Measurements from ENCODE around the gene RTN4R. TPM values are rescaled to one million over a fixed set of nuclear protein-coding genes. Genes with fewer than 3 reads are reported as not detected.

RTN4R gene
- total RNA-seq, 1 experiment from 2014 or later = 25.0 TPM

DNA sequence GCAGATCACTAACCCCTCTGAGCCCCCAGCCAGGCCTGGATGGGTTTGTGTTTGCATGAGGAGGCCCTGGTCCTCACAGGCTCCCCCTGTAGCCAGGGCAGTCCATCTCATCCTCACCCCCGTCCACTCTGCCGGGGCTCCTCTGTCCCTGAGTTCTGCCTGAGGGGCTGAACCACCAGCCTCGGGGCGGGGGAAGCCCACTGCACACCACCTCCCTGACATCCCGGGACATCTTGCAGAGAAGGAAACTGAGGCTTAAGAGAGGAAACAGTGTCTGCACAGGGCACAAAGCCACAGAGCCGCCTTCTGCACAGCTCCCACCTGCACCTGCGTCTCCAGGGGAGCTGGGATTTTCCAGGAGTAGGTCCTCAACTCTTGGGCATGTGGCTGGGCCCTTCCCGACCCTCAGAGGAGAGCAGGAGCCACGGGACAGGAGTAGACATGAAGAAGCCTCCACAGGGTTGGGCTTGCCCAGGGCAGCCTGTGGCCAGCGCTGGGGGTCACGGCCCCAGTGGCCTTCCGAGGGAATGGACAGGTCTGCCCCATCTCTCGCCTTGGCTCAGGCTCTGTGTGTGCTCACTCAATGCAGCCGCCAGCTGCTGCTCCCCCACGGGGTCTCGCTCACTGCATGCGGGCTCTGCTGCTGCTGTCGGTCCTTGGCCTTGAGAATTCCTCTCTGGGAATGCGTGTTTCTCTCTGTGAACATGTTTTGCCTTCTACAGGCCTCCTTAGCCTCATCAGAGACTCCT is 71.8 kb downstream of the RTN4R start:
- Mint-ChIP-seq H3K4me1 (no peaks in the 10 kb centered on the region), H3K9me3 (no peaks in the 10 kb centered on the region), H3K4me3 (no peak overlapping the region), H3K27me3 (ENCODE audit: low read depth) (no peaks in the 10 kb centered on the region), H3K27ac (no peak overlapping the region), H3K36me3 (no peaks in the 10 kb centered on the region)
- no peak for TF ChIP-seq ZNF423 (CRISPR knock-in tag; IDR thresholded peaks at IDR 0.05)
- TF ChIP-seq FOXP1 (CRISPR knock-in tag; IDR thresholded peaks at IDR 0.05; ENCODE audit: borderline replicate concordance) = no peak
- CTCF ChIA-PET = interaction anchor here (0.8 to 5.7 kb wide), 12 partner anchors 10 to 62 kb away, joined by 3 to 25 read pairs (median 5); no protein-coding TSS in a partner anchor
- POLR2A ChIA-PET = no interaction called here
- ATAC-seq (no peak), DNase-seq (ENCODE audit: low spot score) (no peak)

DNA sequence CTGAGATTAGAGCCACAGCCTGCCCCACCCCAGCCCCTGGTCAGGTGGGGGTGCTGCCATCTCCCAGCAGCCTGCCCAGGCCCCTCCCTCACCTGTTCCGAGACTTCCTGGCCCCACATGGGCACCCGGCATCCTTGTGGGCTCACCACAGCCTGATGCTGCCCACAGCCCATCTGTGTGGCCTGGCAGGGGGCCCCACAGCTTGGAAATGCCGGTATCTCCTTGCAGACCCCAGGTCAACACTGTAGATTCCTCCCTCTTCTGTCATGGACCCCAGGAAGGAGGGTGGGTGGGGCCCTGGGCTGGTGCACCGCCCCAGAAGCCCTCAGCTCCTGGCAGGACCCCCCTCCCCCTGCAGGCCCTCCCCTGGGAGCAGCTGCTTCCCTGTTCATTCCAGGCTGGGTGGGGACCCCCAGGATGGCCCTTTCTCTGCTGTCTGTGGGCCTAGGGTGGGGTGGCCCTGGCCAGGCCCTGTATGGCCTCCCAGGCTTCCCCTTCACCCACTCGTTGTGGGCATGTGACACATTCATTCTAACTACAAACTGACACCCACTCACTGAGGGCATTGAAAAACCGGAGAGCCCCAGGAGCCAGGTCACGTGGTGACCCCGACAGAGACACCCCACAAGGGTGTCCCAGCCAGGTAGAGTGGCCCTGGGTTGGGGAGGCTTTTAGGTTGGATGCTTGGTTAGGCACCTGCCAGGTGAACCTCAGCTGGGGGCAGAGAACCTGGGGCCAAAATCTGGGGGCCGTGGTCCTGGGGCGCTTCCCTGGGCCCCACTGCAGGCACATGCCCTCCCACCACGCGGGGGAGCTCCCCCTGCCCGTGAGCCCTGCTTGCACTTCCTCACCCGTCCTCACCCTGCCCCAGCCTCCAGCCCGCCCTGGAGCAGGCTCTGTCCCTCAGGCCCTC is 73.2 kb downstream of the RTN4R start:
- no peaks in the 10 kb centered on the region for H3K27me3 Mint-ChIP-seq (ENCODE audit: low read depth)
- no peaks in the 10 kb centered on the region for H3K9me3 Mint-ChIP-seq
- no peak for DNase-seq (ENCODE audit: low spot score)
- no peak overlapping the region for H3K4me3 Mint-ChIP-seq
- H3K36me3 Mint-ChIP-seq = no peaks in the 10 kb centered on the region
- TF ChIP-seq SOX15 (CRISPR knock-in tag; IDR thresholded peaks at IDR 0.05) = no peak
- no peak for TF ChIP-seq NR3C1 (CRISPR knock-in tag; conservative IDR thresholded peaks at IDR 0.05; ENCODE audit: low read depth)
- TF ChIP-seq NR2C2 (CRISPR knock-in tag; IDR thresholded peaks at IDR 0.05) = no peak
- no peak for TF ChIP-seq TEAD1 (CRISPR knock-in tag; IDR thresholded peaks at IDR 0.05)
- TF ChIP-seq, protein P1, sequence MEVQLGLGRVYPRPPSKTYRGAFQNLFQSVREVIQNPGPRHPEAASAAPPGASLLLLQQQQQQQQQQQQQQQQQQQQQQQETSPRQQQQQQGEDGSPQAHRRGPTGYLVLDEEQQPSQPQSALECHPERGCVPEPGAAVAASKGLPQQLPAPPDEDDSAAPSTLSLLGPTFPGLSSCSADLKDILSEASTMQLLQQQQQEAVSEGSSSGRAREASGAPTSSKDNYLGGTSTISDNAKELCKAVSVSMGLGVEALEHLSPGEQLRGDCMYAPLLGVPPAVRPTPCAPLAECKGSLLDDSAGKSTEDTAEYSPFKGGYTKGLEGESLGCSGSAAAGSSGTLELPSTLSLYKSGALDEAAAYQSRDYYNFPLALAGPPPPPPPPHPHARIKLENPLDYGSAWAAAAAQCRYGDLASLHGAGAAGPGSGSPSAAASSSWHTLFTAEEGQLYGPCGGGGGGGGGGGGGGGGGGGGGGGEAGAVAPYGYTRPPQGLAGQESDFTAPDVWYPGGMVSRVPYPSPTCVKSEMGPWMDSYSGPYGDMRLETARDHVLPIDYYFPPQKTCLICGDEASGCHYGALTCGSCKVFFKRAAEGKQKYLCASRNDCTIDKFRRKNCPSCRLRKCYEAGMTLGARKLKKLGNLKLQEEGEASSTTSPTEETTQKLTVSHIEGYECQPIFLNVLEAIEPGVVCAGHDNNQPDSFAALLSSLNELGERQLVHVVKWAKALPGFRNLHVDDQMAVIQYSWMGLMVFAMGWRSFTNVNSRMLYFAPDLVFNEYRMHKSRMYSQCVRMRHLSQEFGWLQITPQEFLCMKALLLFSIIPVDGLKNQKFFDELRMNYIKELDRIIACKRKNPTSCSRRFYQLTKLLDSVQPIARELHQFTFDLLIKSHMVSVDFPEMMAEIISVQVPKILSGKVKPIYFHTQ (CRISPR knock-in tag; IDR thresholded peaks at IDR 0.05) = no peak
- no peak for TF ChIP-seq ZNF671 (CRISPR knock-in tag; IDR thresholded peaks at IDR 0.05)
- TF ChIP-seq ETV6 (CRISPR knock-in tag; IDR thresholded peaks at IDR 0.05) = no peak
- TF ChIP-seq, protein P2, sequence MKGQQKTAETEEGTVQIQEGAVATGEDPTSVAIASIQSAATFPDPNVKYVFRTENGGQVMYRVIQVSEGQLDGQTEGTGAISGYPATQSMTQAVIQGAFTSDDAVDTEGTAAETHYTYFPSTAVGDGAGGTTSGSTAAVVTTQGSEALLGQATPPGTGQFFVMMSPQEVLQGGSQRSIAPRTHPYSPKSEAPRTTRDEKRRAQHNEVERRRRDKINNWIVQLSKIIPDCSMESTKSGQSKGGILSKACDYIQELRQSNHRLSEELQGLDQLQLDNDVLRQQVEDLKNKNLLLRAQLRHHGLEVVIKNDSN (CRISPR knock-in tag; IDR thresholded peaks at IDR 0.05) = no peak
- no peak for TF ChIP-seq OVOL2 (CRISPR knock-in tag; IDR thresholded peaks at IDR 0.05; ENCODE audit: borderline replicate concordance)
- TF ChIP-seq FOXP1 (CRISPR knock-in tag; IDR thresholded peaks at IDR 0.05; ENCODE audit: borderline replicate concordance) = no peak
- TF ChIP-seq, protein P3, sequence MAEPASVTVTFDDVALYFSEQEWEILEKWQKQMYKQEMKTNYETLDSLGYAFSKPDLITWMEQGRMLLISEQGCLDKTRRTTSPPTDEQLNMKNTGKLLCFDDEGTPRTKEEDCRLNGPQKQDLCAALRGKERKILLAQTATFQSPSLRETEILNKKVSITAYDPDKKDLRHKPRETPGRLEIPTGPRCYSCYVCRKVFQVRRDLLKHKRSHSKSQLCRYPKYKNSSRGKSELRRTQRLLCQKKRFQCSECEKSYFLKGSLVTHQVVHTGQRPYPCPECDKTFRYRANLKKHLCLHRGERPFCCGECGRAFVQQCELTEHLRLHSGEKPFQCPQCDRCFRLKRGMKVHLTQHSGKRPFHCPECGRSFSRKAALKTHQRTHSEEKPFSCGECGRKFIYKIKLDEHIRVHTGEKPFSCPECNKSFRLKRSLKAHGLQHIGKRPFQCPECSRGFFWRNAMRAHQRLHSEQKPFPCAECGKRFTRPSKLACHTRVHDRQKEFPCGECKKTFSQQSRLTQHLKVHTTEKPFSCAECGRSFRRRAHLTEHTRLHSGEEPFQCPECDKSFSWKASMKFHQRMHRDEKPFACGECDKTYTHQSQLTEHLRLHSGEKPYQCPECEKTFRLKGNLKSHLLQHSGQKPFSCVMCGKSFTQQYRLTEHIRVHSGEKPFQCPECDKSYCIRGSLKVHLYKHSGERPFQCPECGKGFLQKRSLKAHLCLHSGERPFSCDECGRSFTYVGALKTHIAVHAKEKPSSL (CRISPR knock-in tag; conservative IDR thresholded peaks at IDR 0.05) = no peak
- TF ChIP-seq CBFB (CRISPR knock-in tag; IDR thresholded peaks at IDR 0.05; ENCODE audit: low read depth) = no peak
- TF ChIP-seq SMAD4 (CRISPR knock-in tag; IDR thresholded peaks at IDR 0.05) = no peak
- no peak for TF ChIP-seq ZNF396 (CRISPR knock-in tag; IDR thresholded peaks at IDR 0.05; ENCODE audit: borderline replicate concordance)
- TF ChIP-seq, protein P4, sequence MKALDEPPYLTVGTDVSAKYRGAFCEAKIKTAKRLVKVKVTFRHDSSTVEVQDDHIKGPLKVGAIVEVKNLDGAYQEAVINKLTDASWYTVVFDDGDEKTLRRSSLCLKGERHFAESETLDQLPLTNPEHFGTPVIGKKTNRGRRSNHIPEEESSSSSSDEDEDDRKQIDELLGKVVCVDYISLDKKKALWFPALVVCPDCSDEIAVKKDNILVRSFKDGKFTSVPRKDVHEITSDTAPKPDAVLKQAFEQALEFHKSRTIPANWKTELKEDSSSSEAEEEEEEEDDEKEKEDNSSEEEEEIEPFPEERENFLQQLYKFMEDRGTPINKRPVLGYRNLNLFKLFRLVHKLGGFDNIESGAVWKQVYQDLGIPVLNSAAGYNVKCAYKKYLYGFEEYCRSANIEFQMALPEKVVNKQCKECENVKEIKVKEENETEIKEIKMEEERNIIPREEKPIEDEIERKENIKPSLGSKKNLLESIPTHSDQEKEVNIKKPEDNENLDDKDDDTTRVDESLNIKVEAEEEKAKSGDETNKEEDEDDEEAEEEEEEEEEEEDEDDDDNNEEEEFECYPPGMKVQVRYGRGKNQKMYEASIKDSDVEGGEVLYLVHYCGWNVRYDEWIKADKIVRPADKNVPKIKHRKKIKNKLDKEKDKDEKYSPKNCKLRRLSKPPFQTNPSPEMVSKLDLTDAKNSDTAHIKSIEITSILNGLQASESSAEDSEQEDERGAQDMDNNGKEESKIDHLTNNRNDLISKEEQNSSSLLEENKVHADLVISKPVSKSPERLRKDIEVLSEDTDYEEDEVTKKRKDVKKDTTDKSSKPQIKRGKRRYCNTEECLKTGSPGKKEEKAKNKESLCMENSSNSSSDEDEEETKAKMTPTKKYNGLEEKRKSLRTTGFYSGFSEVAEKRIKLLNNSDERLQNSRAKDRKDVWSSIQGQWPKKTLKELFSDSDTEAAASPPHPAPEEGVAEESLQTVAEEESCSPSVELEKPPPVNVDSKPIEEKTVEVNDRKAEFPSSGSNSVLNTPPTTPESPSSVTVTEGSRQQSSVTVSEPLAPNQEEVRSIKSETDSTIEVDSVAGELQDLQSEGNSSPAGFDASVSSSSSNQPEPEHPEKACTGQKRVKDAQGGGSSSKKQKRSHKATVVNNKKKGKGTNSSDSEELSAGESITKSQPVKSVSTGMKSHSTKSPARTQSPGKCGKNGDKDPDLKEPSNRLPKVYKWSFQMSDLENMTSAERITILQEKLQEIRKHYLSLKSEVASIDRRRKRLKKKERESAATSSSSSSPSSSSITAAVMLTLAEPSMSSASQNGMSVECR (CRISPR knock-in tag; IDR thresholded peaks at IDR 0.05; ENCODE audit: borderline replicate concordance) = no peak
- TF ChIP-seq, protein P5, sequence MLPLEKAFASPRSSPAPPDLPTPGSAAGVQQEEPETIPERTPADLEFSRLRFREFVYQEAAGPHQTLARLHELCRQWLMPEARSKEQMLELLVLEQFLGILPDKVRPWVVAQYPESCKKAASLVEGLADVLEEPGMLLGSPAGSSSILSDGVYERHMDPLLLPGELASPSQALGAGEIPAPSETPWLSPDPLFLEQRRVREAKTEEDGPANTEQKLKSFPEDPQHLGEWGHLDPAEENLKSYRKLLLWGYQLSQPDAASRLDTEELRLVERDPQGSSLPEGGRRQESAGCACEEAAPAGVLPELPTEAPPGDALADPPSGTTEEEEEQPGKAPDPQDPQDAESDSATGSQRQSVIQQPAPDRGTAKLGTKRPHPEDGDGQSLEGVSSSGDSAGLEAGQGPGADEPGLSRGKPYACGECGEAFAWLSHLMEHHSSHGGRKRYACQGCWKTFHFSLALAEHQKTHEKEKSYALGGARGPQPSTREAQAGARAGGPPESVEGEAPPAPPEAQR (CRISPR knock-in tag; IDR thresholded peaks at IDR 0.05) = no peak
- ChIA-PET CTCF (interaction anchor here (0.8 to 5.7 kb wide), 13 partner anchors 8 to 125 kb away, joined by 3 to 25 read pairs (median 4); partner anchors contain the start of gene DGCR6L), POLR2A (no interaction called here)
- no peak overlapping the region for H3K27ac Mint-ChIP-seq
- peak; percentile 60; the same call in 1 of the 2 replicates for ATAC-seq
- no peaks in the 10 kb centered on the region for H3K4me1 Mint-ChIP-seq

Data from WTC11 (cell line).